CD14-positive monocyte (primary cell): ENCODE data around the gene PTPRC. TPM values are rescaled to one million over a fixed set of nuclear protein-coding genes. Genes with fewer than 3 reads are reported as not detected.

ENCODE experiments used
- DNase-seq, 3 donors: peaks; one replicate each; pipeline ENCODE4 v3.0.0-alpha.2; 2011 to 2022
- H2AFZ ChIP-seq: 2 replicates; pipeline ENCODE4 v1.6.0; 2012; ENCODE audit warnings: mild to moderate bottlenecking, low read depth, low read length, inconsistent platforms; ENCODE audit not compliant: insufficient read depth, poor library complexity, severe bottlenecking
- H3K27ac ChIP-seq, 2 donors: 1 replicate in 1 of 2; 2 replicates in 1 of 2; pipeline ENCODE4 v1.5.1; 2012 to 2013; ENCODE audit warnings: low read length in 2 of 2, control low read depth in 1 of 2, inconsistent platforms in 1 of 2, low read depth in 1 of 2, mild to moderate bottlenecking in 1 of 2
- H3K27me3 ChIP-seq, 2 donors: one replicate each; pipeline versions ENCODE4 v1.6.0 to v1.6.1; 2011 to 2013; ENCODE audit warnings: low read length in 2 of 2; ENCODE audit not compliant: control insufficient read depth in 2 of 2, insufficient read depth in 2 of 2
- H3K36me3 ChIP-seq, 2 donors: replicated peaks in 1 of 2; 1 replicate in 1 of 2; 2 replicates in 1 of 2; pipeline versions ENCODE4 v1.5.1 to v1.6.1; 2012 to 2013; ENCODE audit warnings: low read length in 2 of 2, control low read depth in 1 of 2, inconsistent platforms in 1 of 2, mild to moderate bottlenecking in 1 of 2; ENCODE audit not compliant: insufficient read depth in 2 of 2, control insufficient read depth in 1 of 2
- H3K4me1 ChIP-seq, 2 donors: 1 replicate in 1 of 2; 2 replicates in 1 of 2; pipeline versions ENCODE4 v1.5.1 to v1.6.1; 2012 to 2013; ENCODE audit warnings: low read length in 2 of 2, control low read depth in 1 of 2, inconsistent platforms in 1 of 2, mild to moderate bottlenecking in 1 of 2, moderate library complexity in 1 of 2; ENCODE audit not compliant: insufficient read depth in 2 of 2, control insufficient read depth in 1 of 2
- H3K4me2 ChIP-seq: replicated peaks from 2 replicates; pipeline ENCODE3; 2012; ENCODE audit warnings: low read length, moderate library complexity, mild to moderate bottlenecking; ENCODE audit not compliant: poor library complexity, severe bottlenecking; ENCODE audit errors: extremely low read depth
- H3K4me3 ChIP-seq, 3 experiments: fragments of 200-600 bp in 1 of 3; sonication (generic) in 1 of 3; replicated peaks in 1 of 3; 1 replicate in 2 of 3; 2 replicates in 1 of 3; pipeline ENCODE4 v1.5.1; 2011 to 2013; ENCODE audit warnings: low read length in 3 of 3, mild to moderate bottlenecking in 3 of 3, control low read depth in 2 of 3, low read depth in 2 of 3, inconsistent platforms in 1 of 3, moderate library complexity in 1 of 3
- H3K79me2 ChIP-seq: 2 replicates; pipeline ENCODE4 v1.6.0; 2012; ENCODE audit warnings: mild to moderate bottlenecking, control low read depth, inconsistent platforms, low read length, moderate library complexity; ENCODE audit not compliant: insufficient read depth
- H3K9ac ChIP-seq: 2 replicates; pipeline ENCODE4 v1.6.0; 2017; ENCODE audit warnings: low read length, mild to moderate bottlenecking; ENCODE audit not compliant: insufficient read depth, poor library complexity, severe bottlenecking
- H3K9me3 ChIP-seq, 2 donors: replicated peaks in 1 of 2; 1 replicate in 1 of 2; 2 replicates in 1 of 2; pipeline versions ENCODE4 v1.5.1 to v1.6.1; 2012 to 2013; ENCODE audit warnings: low read length in 2 of 2, control low read depth in 1 of 2; ENCODE audit not compliant: control insufficient read depth in 1 of 2, insufficient read depth in 1 of 2
- H4K20me1 ChIP-seq: 2 replicates; pipeline ENCODE4 v1.6.0; 2012; ENCODE audit warnings: mild to moderate bottlenecking, low read length, control low read depth, moderate library complexity; ENCODE audit not compliant: insufficient read depth
- H3K27ac Mint-ChIP-seq, 7 donors: one replicate each; pipeline ENCODE4 v1.8.0; 2020; ENCODE audit warnings: mild to moderate bottlenecking in 7 of 7, mixed read lengths in 7 of 7, moderate library complexity in 6 of 7, inconsistent platforms in 2 of 7
- H3K27me3 Mint-ChIP-seq, 3 donors: one replicate each; pipeline ENCODE4 v1.8.0; 2021 to 2022; ENCODE audit warnings: low read depth in 3 of 3, mild to moderate bottlenecking in 3 of 3, mixed read lengths in 3 of 3, moderate library complexity in 3 of 3, inconsistent platforms in 1 of 3
- H3K36me3 Mint-ChIP-seq, 2 donors: one replicate each; pipeline ENCODE4 v1.8.0; 2020; ENCODE audit warnings: mixed read lengths in 2 of 2, inconsistent platforms in 1 of 2, mild to moderate bottlenecking in 1 of 2
- H3K4me1 Mint-ChIP-seq: one replicate; pipeline ENCODE4 v1.8.0; 2020; ENCODE audit warnings: mild to moderate bottlenecking, mixed read lengths
- H3K4me3 Mint-ChIP-seq, 2 donors: one replicate each; pipeline ENCODE4 v1.8.0; 2020; ENCODE audit warnings: mild to moderate bottlenecking in 2 of 2, mixed read lengths in 2 of 2, moderate library complexity in 1 of 2
- H3K9me3 Mint-ChIP-seq, 7 donors: one replicate each; pipeline ENCODE4 v1.8.0; 2020 to 2022; ENCODE audit warnings: mixed read lengths in 7 of 7, mild to moderate bottlenecking in 6 of 7, moderate library complexity in 6 of 7, inconsistent platforms in 2 of 7
- WGBS: methylation state at CpG from one replicate; pipeline ENCODE4 v1.1.5; 2013; ENCODE audit warnings: missing lambda C conversion rate; ENCODE audit not compliant: insufficient coverage; 5-methylcytosine and 5-hydroxymethylcytosine counted together
- intact Hi-C, 2 donors: fragments of 100-400 bp; cut with micrococcal nuclease; formaldehyde crosslinking; loops; one replicate each; pipeline versions ENCODE4 v1.15.0 to v1.15.1; 2023
- polyA plus RNA-seq, 3 donors: library from polyadenylated mRNA; depleted of rRNA in 1 of 3; unstranded in 2 of 3; stranded (reverse) in 1 of 3; fragments of 300-500 nt in 2 of 3; fragments of >200 nt in 1 of 3; fragmentation: Illumina TruSeq in 2 of 3; gene quantifications; 1 replicate in 2 of 3; 2 replicates in 1 of 3; pipeline ENCODE4 v1.2.3, GENCODE V29; 2012 to 2021
- TF ChIP-seq, protein P1 (sequence below): fragments of 200-600 bp; IDR thresholded peaks from one replicate; pipeline ENCODE4 v1.8.0; 2022; ENCODE audit warnings: antibody characterized with exemption, mild to moderate bottlenecking

The PTPRC gene
- polyA plus RNA-seq, 3 donors = 410 to 992 (median 667) TPM

DNA sequence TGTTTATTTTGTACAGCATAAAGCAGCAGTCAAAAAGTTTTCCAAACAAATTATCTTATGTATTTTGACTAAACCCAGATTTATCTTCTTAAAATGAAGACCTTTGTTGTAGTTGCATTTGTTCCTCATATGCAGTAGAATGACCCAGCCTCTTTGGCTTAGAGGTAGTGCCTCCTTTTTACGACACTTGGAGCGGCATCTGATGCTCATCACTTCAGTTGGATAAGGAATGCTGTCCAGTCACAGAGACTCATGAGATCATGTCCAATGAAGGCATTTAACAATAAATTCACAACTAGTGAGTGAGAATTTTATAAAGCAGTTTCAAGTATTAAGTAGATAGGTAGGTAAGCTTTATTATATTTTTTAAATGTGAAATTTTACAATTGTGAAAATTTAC is 35.2 kb downstream of the PTPRC start:
- H3K27me3 ChIP-seq = no peaks in the 10 kb centered on the region
- H3K4me3 ChIP-seq = no peak overlapping the region
- Mint-ChIP-seq H3K27ac (peak overlapping the region in 3 of 7 donors; percentile 12 to 75 (median 53)), H3K27me3 (peaks cover 0 to 1% (median 0%) of the 10 kb centered on the region in 3 donors), H3K4me1 (peaks cover 78% of the 10 kb centered on the region), H3K36me3 (peaks cover 47 to 70% of the 10 kb centered on the region in 2 donors), H3K4me3 (no peak overlapping the region), H3K9me3 (no peaks in the 10 kb centered on the region)
- peak overlapping the region in 1 of 2 donors; percentile 64 for H3K27ac ChIP-seq
- H3K4me1 ChIP-seq = peaks cover 64 to 99% of the 10 kb centered on the region in 2 donors
- TF ChIP-seq, protein P1, sequence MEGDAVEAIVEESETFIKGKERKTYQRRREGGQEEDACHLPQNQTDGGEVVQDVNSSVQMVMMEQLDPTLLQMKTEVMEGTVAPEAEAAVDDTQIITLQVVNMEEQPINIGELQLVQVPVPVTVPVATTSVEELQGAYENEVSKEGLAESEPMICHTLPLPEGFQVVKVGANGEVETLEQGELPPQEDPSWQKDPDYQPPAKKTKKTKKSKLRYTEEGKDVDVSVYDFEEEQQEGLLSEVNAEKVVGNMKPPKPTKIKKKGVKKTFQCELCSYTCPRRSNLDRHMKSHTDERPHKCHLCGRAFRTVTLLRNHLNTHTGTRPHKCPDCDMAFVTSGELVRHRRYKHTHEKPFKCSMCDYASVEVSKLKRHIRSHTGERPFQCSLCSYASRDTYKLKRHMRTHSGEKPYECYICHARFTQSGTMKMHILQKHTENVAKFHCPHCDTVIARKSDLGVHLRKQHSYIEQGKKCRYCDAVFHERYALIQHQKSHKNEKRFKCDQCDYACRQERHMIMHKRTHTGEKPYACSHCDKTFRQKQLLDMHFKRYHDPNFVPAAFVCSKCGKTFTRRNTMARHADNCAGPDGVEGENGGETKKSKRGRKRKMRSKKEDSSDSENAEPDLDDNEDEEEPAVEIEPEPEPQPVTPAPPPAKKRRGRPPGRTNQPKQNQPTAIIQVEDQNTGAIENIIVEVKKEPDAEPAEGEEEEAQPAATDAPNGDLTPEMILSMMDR = no peak
- intact Hi-C loops = no loop called here
- no peak for DNase-seq
- H3K9me3 ChIP-seq = no peaks in the 10 kb centered on the region
- H3K79me2 ChIP-seq = peaks cover 100% of the 10 kb centered on the region
- H3K36me3 ChIP-seq = peaks cover 16 to 41% of the 10 kb centered on the region in 2 donors
- H2AFZ ChIP-seq = no peak overlapping the region
- 100% methylated on average over 2 of the region's 2 CpGs for WGBS
- peak overlapping the region; percentile 23 for H3K4me2 ChIP-seq
- peaks cover 44% of the 10 kb centered on the region for H4K20me1 ChIP-seq
- H3K9ac ChIP-seq = no peak overlapping the region

DNA sequence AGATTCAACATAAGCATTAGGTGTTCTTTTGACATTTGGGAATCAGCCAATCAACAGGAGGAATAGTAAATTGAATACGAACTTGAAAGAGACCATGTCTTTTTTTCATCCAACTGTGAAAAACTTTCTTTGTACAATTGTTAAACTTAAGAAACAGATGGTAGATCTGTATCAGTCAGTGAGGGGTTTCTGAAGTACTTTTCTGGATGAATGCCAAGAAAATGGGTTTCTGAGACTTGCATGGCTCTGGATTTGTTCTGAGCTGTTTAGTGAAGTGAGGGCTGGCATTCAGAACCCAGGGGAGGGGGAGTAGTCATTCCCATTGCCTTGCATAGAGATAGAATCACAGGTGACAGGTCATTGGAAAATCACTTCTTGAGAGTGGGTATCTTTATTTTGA is 37.4 kb downstream of the PTPRC start:
- no CpG with 5 or more reads among the region's 1 CpG for WGBS
- no peak for DNase-seq
- peaks cover 32% of the 10 kb centered on the region for H4K20me1 ChIP-seq
- no peak overlapping the region for H2AFZ ChIP-seq
- peaks cover 50 to 75% of the 10 kb centered on the region in 2 donors for H3K36me3 Mint-ChIP-seq
- no peaks in the 10 kb centered on the region for H3K27me3 ChIP-seq
- H3K4me3 ChIP-seq = peak overlapping the region in 1 of 3 experiments; percentile 50
- intact Hi-C loops = no loop called here
- H3K27me3 Mint-ChIP-seq = no peaks in the 10 kb centered on the region
- TF ChIP-seq, protein P1 = no peak
- peak overlapping the region; percentile 91 to 99 (median 95) for H3K27ac Mint-ChIP-seq
- H3K79me2 ChIP-seq = peaks cover 100% of the 10 kb centered on the region
- H3K9me3 ChIP-seq = no peaks in the 10 kb centered on the region
- peak overlapping the region in 1 of 2 donors; percentile 92 for H3K27ac ChIP-seq
- H3K9ac ChIP-seq = no peak overlapping the region
- H3K4me3 Mint-ChIP-seq = peak overlapping the region in 1 of 2 donors; percentile 44
- H3K4me1 Mint-ChIP-seq = peaks cover 81% of the 10 kb centered on the region
- H3K4me2 ChIP-seq = peak overlapping the region; percentile 65
- H3K4me1 ChIP-seq = peaks cover 77 to 100% of the 10 kb centered on the region in 2 donors
- peaks cover 25 to 41% of the 10 kb centered on the region in 2 donors for H3K36me3 ChIP-seq
- H3K9me3 Mint-ChIP-seq = peaks cover 0 to 3% (median 0%) of the 10 kb centered on the region in 7 donors
